Measurements from ENCODE around the gene IGFL4.
A peak's percentile ranks its signal among the peaks of the same experiment; 100 is the strongest.

Gene IGFL4

GRCh38 chr19:45994456-45994997 lies 46.3 kb downstream of the IGFL4 start:
- peak overlapping the region; percentile 57 for H3K4me3 ChIP-seq (ENCODE audit: low read depth, low read length, poor library complexity, severe bottlenecking)
- H3F3A ChIP-seq (ENCODE audit: insufficient read depth, low read length), result no peaks in the 10 kb centered on the region
- peak overlapping the region; percentile 89 for H2AFZ ChIP-seq (ENCODE audit: low read length)
- H3K4me2 ChIP-seq (ENCODE audit: low read length), result peak overlapping the region; percentile 74
- H4K20me1 ChIP-seq (ENCODE audit: insufficient read depth, low read length), result no peaks in the 10 kb centered on the region
- peak overlapping the region; percentile 58 for H3K9ac ChIP-seq (ENCODE audit: low read length)
- no peaks in the 10 kb centered on the region for H3K9me3 ChIP-seq (ENCODE audit: low read length)
- H3K79me2 ChIP-seq (ENCODE audit: insufficient read depth, low read length), result no peaks in the 10 kb centered on the region
- TF ChIP-seq CTCF (IDR thresholded peaks at IDR 0.05; ENCODE audit: low read length), result no peak
- no peak for TF ChIP-seq EZH2 (IDR thresholded peaks at IDR 0.05; ENCODE audit: borderline replicate concordance, low read length)
- H3K27me3 ChIP-seq (ENCODE audit: insufficient read depth, low read length), result no peaks in the 10 kb centered on the region
- no peak overlapping the region for H3K27ac ChIP-seq (ENCODE audit: low read depth, low read length, poor library complexity, severe bottlenecking)
- no peaks in the 10 kb centered on the region for H3K9me2 ChIP-seq (ENCODE audit: low read depth, low read length)
- H3K4me1 ChIP-seq (ENCODE audit: insufficient read depth, low read length, severe bottlenecking), result peaks cover 21% of the 10 kb centered on the region
- H3K36me3 ChIP-seq (ENCODE audit: insufficient read depth, low read length), result peaks cover 14% of the 10 kb centered on the region

GRCh38 chr19:45990113-45990728 lies 50.6 kb downstream of the IGFL4 start:
- Histone ChIP-seq H3K27me3 (ENCODE audit: insufficient read depth, low read length) (no peaks in the 10 kb centered on the region), H3K9ac (ENCODE audit: low read length) (no peak overlapping the region), H3K36me3 (ENCODE audit: insufficient read depth, low read length) (no peaks in the 10 kb centered on the region), H4K20me1 (ENCODE audit: insufficient read depth, low read length) (no peaks in the 10 kb centered on the region), H2AFZ (ENCODE audit: low read length) (no peak overlapping the region), H3K79me2 (ENCODE audit: insufficient read depth, low read length) (no peaks in the 10 kb centered on the region), H3K9me2 (ENCODE audit: low read depth, low read length) (no peaks in the 10 kb centered on the region), H3K4me1 (ENCODE audit: insufficient read depth, low read length, severe bottlenecking) (peaks cover 5% of the 10 kb centered on the region), H3K27ac (ENCODE audit: low read depth, low read length, poor library complexity, severe bottlenecking) (no peak overlapping the region), H3K9me3 (ENCODE audit: low read length) (no peaks in the 10 kb centered on the region), H3K4me3 (ENCODE audit: low read depth, low read length, poor library complexity, severe bottlenecking) (no peak overlapping the region), H3K4me2 (ENCODE audit: low read length) (no peak overlapping the region), H3F3A (ENCODE audit: insufficient read depth, low read length) (no peaks in the 10 kb centered on the region)
- TF ChIP-seq CTCF (IDR thresholded peaks at IDR 0.05; ENCODE audit: low read length) (no peak), EZH2 (IDR thresholded peaks at IDR 0.05; ENCODE audit: borderline replicate concordance, low read length) (no peak)

Data from OCI-LY1 (cell line).